Suprapubic skin (tissue), 4 donors: ENCODE data around the gene NTM. TPM values are rescaled to one million over a fixed set of nuclear protein-coding genes. Genes with fewer than 3 reads are reported as not detected.

Source experiments
- DNase-seq, 2 donors: peaks; one replicate each; pipeline ENCODE4 v3.0.0-alpha.2; 2019; ENCODE audit warnings: low spot score in 2 of 2
- H3K27ac ChIP-seq: fragments of 200-600 bp; sonication (generic); one replicate; pipeline ENCODE4 v1.5.1; 2019
- H3K27me3 ChIP-seq: fragments of 200-600 bp; sonication (generic); one replicate; pipeline ENCODE4 v1.5.1; 2019
- H3K36me3 ChIP-seq: fragments of 200-600 bp; sonication (generic); one replicate; pipeline ENCODE4 v1.5.1; 2019
- H3K4me1 ChIP-seq: fragments of 200-600 bp; sonication (generic); one replicate; pipeline ENCODE4 v1.5.1; 2019
- H3K4me3 ChIP-seq: fragments of 200-600 bp; sonication (generic); one replicate; pipeline ENCODE4 v1.5.1; 2019; ENCODE audit warnings: mild to moderate bottlenecking
- H3K9me3 ChIP-seq: fragments of 200-600 bp; sonication (generic); one replicate; pipeline ENCODE4 v1.5.1; 2019
- EP300 ChIP-seq: sonication (generic); formaldehyde crosslinking; IDR thresholded peaks from one replicate; pipeline ENCODE4 v1.6.1; 2017; ENCODE audit warnings: antibody characterized with exemption
- POLR2A ChIP-seq, 2 donors: fragments of 450-650 bp; IDR thresholded peaks; one replicate each; pipeline ENCODE4 v1.6.1; 2017; ENCODE audit warnings: antibody characterized with exemption in 2 of 2, mild to moderate bottlenecking in 2 of 2, moderate library complexity in 2 of 2
- POLR2AphosphoS5 ChIP-seq, 3 donors: sonication (generic); formaldehyde crosslinking; IDR thresholded peaks; one replicate each; pipeline ENCODE4 v1.6.1; 2017; ENCODE audit warnings: antibody characterized with exemption in 3 of 3
- WGBS: methylation state at CpG from one replicate; pipeline ENCODE4 v1.1.5; 2018; 5-methylcytosine and 5-hydroxymethylcytosine counted together
- total RNA-seq, 4 donors: library from RNA; depleted of rRNA; stranded (reverse); fragments of >200 nt; gene quantifications; one replicate each; pipeline ENCODE4 v1.1.0, GENCODE V29; 2016
- TF ChIP-seq, protein P1 (sequence below), 2 donors: fragments of 200-600 bp in 1 of 2; fragments of 450-650 bp in 1 of 2; sonication (generic) in 1 of 2; IDR thresholded peaks; one replicate each; pipeline ENCODE4 v1.5.1; 2016 to 2019; ENCODE audit warnings: antibody characterized with exemption in 2 of 2, mild to moderate bottlenecking in 1 of 2, moderate library complexity in 1 of 2

NTM gene
- total RNA-seq, 4 donors from 2014 or later, result 0.19 to 19.1 (median 2.1) TPM

DNA sequence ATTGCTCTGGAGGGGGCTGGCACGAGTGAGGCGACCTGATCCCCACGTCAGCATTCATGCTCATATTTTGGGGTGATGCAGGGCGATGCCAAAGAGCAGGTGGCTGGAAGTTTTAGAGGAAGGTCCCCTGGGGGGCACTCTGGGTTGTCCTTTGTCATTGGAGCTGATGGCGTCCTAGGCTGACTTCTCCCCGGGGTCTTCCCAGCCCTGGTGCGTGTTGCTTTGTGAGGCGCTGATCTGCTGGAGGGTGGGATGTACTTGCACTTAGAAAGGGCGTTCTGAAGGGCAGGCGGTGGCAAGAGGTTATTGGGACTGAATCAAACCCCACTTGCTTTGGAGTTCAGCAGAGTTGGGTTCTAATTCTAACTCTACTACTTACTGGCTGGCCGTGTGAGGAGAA lies 313.3 kb downstream of the NTM start:
- no peaks in the 10 kb centered on the region for H3K9me3 ChIP-seq
- H3K27ac ChIP-seq, result no peak overlapping the region
- H3K27me3 ChIP-seq, result peaks cover 28% of the 10 kb centered on the region
- no peaks in the 10 kb centered on the region for H3K36me3 ChIP-seq
- TF ChIP-seq POLR2AphosphoS5 (IDR thresholded peaks at IDR 0.05) (no peak), EP300 (no peak), POLR2A (IDR thresholded peaks at IDR 0.05) (no peak)
- TF ChIP-seq, protein P1, sequence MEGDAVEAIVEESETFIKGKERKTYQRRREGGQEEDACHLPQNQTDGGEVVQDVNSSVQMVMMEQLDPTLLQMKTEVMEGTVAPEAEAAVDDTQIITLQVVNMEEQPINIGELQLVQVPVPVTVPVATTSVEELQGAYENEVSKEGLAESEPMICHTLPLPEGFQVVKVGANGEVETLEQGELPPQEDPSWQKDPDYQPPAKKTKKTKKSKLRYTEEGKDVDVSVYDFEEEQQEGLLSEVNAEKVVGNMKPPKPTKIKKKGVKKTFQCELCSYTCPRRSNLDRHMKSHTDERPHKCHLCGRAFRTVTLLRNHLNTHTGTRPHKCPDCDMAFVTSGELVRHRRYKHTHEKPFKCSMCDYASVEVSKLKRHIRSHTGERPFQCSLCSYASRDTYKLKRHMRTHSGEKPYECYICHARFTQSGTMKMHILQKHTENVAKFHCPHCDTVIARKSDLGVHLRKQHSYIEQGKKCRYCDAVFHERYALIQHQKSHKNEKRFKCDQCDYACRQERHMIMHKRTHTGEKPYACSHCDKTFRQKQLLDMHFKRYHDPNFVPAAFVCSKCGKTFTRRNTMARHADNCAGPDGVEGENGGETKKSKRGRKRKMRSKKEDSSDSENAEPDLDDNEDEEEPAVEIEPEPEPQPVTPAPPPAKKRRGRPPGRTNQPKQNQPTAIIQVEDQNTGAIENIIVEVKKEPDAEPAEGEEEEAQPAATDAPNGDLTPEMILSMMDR (IDR thresholded peaks at IDR 0.05), result no peak
- no peak for DNase-seq
- peaks cover 9% of the 10 kb centered on the region for H3K4me1 ChIP-seq
- 82% methylated on average over 11 of the region's 11 CpGs for WGBS
- no peak overlapping the region for H3K4me3 ChIP-seq

DNA sequence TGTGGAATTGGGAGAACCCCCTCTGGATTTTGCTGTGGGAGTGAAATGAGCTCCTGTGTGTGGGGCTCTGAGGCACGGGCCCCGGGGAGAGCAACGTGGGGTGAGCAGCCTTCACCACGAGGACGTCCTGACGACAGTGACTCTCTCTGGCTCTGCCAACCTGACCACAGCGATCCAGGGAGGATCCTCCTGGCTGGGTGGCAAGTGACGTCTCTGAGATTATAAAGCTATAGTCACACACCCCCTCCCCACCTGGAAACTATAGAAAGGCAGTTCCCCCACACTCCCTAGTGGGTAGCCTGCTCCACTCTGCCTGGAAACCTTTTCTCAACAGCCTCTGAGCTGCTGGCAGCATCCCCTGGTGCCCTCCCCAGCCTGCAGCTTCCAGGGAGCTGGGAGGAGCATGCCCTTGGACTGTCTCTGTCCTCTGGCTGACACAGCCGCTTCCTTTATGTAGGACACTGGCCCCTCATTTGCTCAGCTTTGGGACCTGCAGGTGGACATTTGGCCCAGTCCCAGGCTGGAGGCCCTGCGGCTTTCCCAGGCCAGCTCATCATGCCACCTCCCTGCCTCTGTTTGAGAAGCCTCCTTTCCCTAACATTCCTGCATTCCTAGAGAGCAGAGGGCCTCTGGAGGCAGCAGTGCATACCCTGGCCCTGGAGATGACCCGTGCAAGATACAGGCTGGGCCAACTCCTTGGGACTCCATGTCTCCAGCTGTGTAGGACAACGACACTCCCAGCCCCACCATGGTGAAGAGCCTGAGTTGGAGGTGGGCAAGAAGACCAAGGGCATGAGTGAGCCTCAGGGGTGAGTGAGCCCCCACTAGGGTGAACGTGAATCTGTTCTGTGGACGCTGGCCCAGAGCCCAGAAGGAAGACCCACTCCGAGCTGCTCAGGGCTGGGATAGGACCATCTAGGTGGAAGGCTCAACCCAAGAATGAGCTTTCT lies 314.0 kb downstream of the NTM start:
- Histone ChIP-seq H3K27ac (no peak overlapping the region), H3K9me3 (no peaks in the 10 kb centered on the region), H3K4me1 (peaks cover 9% of the 10 kb centered on the region), H3K4me3 (no peak overlapping the region), H3K36me3 (no peaks in the 10 kb centered on the region), H3K27me3 (peaks cover 32% of the 10 kb centered on the region)
- no peak for DNase-seq
- no peak for TF ChIP-seq EP300
- 84% methylated on average over 15 of the region's 15 CpGs for WGBS

DNA sequence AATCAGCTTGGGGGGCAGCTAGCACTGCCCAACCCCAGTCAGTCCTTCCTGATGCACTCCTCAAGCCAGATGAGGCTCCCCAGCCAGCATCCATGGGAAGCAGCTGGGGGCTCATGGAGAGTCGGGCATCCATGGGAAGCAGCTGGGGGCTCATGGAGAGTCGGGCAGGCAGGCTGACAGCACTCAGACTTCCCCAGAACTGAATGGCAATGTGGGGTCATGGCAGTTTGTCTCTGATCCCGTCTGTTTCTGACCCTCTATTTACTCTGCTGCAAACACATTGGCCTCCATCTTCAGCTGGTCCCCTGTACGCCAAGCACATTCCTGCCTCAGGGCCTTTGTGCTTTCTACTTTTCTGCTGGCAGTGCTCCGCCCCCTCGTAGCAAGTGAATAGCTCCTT lies 314.8 kb downstream of the NTM start:
- H3K4me3 ChIP-seq, result no peak overlapping the region
- no peak for DNase-seq
- TF ChIP-seq POLR2AphosphoS5 (IDR thresholded peaks at IDR 0.05) (no peak), EP300 (no peak), POLR2A (IDR thresholded peaks at IDR 0.05) (no peak)
- TF ChIP-seq, protein P1 (IDR thresholded peaks at IDR 0.05), result no peak
- peaks cover 9% of the 10 kb centered on the region for H3K4me1 ChIP-seq
- H3K27me3 ChIP-seq, result peaks cover 36% of the 10 kb centered on the region
- no peaks in the 10 kb centered on the region for H3K36me3 ChIP-seq
- no peak overlapping the region for H3K27ac ChIP-seq
- H3K9me3 ChIP-seq, result no peaks in the 10 kb centered on the region
- WGBS, result 89% methylated on average over 6 of the region's 6 CpGs

DNA sequence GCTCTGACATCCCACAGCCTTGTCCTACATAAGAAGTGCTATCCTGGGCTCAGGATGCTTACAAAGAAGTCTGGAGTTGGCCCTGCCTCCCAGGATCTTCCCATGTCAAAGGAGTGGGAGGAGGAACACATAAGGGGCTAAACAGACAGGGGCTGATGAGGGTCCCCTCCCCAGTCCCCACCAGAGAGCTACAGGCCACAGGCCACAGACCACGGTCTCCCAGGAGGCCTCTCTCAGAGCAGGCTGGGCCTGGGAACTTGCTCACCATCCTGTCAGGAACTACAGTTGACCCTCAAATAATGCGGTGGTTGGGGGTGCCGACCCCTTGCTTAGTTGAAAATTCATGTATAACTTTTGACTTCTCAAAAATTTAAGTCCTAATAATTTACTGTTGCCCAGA lies 315.5 kb downstream of the NTM start:
- no peak for TF ChIP-seq EP300
- no peak for TF ChIP-seq POLR2A (IDR thresholded peaks at IDR 0.05)
- TF ChIP-seq POLR2AphosphoS5 (IDR thresholded peaks at IDR 0.05), result no peak
- TF ChIP-seq, protein P1 (IDR thresholded peaks at IDR 0.05), result no peak
- H3K9me3 ChIP-seq, result no peaks in the 10 kb centered on the region
- WGBS, result 94% methylated on average over 3 of the region's 3 CpGs
- H3K4me3 ChIP-seq, result no peak overlapping the region
- no peak overlapping the region for H3K27ac ChIP-seq
- DNase-seq, result no peak
- peaks cover 9% of the 10 kb centered on the region for H3K4me1 ChIP-seq
- no peaks in the 10 kb centered on the region for H3K36me3 ChIP-seq
- H3K27me3 ChIP-seq, result peaks cover 37% of the 10 kb centered on the region

DNA sequence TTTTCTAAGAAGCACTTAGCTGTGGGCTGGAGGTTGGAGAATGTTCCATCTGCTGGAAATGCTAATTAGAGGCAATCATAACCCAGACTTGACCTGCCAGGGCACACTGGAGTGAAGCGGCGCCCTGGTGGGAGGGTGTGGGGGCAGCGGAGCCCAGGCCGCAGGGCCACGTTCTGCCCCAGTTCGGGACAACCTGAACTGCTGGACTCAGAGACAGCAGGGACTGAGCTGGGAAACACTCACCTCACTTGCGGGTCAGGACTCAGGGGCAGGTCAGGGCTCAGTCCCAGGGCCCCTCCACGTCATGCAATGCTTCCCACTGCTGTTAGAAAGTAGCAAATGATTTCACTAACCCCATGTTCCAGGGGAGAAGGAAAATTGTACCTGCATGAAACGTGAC lies 316.4 kb downstream of the NTM start:
- H3K27me3 ChIP-seq, result peaks cover 44% of the 10 kb centered on the region
- 93% methylated on average over 9 of the region's 9 CpGs for WGBS
- DNase-seq, result no peak

More for the DNA sequence above, 316.4 kb downstream of the NTM start:
- Histone ChIP-seq H3K9me3 (no peaks in the 10 kb centered on the region), H3K27ac (no peak overlapping the region), H3K36me3 (no peaks in the 10 kb centered on the region), H3K4me1 (peaks cover 9% of the 10 kb centered on the region), H3K4me3 (no peak overlapping the region)
- TF ChIP-seq POLR2AphosphoS5 (IDR thresholded peaks at IDR 0.05), result no peak
- TF ChIP-seq, protein P1 (IDR thresholded peaks at IDR 0.05), result no peak
- no peak for TF ChIP-seq EP300
- no peak for TF ChIP-seq POLR2A (IDR thresholded peaks at IDR 0.05)
